OCI-LY7 (cell line): ENCODE results near the gene GALNT7. TPM values are rescaled to one million over a fixed set of nuclear protein-coding genes. Genes with fewer than 3 reads are reported as not detected.

Experiments used
- BruUV-seq: library from RNA; stranded (reverse); fragments of 400-500 nt; replicated peaks from 2 replicates; lab custom pipeline; 2021; lab: Mats Ljungman, UMichigan
- CTCF ChIA-PET: fragments of 300-600 bp; sonication (Branson Sonifier 250); formaldehyde crosslinking; loops from one replicate; lab custom pipeline; 2022; ENCODE audit warnings: antibody characterized with exemption; ENCODE audit not compliant: unreplicated experiment; lab: Charles Lee
- POLR2A ChIA-PET: fragments of 300-600 bp; sonication (Branson Sonifier 250); formaldehyde crosslinking; loops from one replicate; lab custom pipeline; 2022; ENCODE audit warnings: antibody characterized with exemption; lab: Charles Lee
- DNase-seq: peaks from one replicate; pipeline ENCODE4 v3.0.0-alpha.2; 2015; ENCODE audit warnings: low spot score
- H2AFZ ChIP-seq: fragments of 200-600 bp; sonication (generic), shearing (Covaris generic); 2 replicates; pipeline ENCODE4 v1.6.1; 2014; ENCODE audit warnings: mild to moderate bottlenecking, antibody characterized with exemption, low read length, moderate library complexity
- H3K27ac ChIP-seq: fragments of 200-600 bp; sonication (generic); 2 replicates; pipeline ENCODE4 v1.5.1; 2014; ENCODE audit warnings: mixed run types, low read depth, mild to moderate bottlenecking, moderate library complexity, low read length, inconsistent platforms; ENCODE audit not compliant: poor library complexity, severe bottlenecking
- H3K36me3 ChIP-seq: fragments of 200-600 bp; sonication (generic); 2 replicates; pipeline ENCODE4 v1.6.1; 2014; ENCODE audit warnings: mild to moderate bottlenecking, antibody characterized with exemption, low read length, moderate library complexity, mixed read lengths; ENCODE audit not compliant: insufficient read depth
- H3K4me1 ChIP-seq: fragments of 200-600 bp; sonication (generic); 2 replicates; pipeline ENCODE4 v1.5.1; 2014; ENCODE audit warnings: mild to moderate bottlenecking, low read length; ENCODE audit not compliant: insufficient read depth, poor library complexity, severe bottlenecking
- H3K4me2 ChIP-seq: fragments of 200-600 bp; sonication (generic); 2 replicates; pipeline ENCODE4 v1.6.1; 2014; ENCODE audit warnings: mild to moderate bottlenecking, low read length
- H3K4me3 ChIP-seq: fragments of 200-600 bp; sonication (generic); 2 replicates; pipeline ENCODE4 v1.5.1; 2014; ENCODE audit warnings: mild to moderate bottlenecking, low read depth, low read length; ENCODE audit not compliant: poor library complexity, severe bottlenecking
- H3K79me2 ChIP-seq: fragments of 200-600 bp; sonication (generic); 2 replicates; pipeline ENCODE4 v1.6.1; 2016; ENCODE audit warnings: low read depth, mild to moderate bottlenecking, low read length, moderate library complexity, mixed read lengths; ENCODE audit not compliant: insufficient read depth
- H3K9me2 ChIP-seq: fragments of 200-600 bp; sonication (generic); 2 replicates; pipeline ENCODE4 v1.6.1; 2016; ENCODE audit warnings: mild to moderate bottlenecking, low read length, mixed read lengths; ENCODE audit not compliant: insufficient read depth
- H3K9me3 ChIP-seq: fragments of 200-600 bp; sonication (generic); 2 replicates; pipeline ENCODE4 v1.6.1; 2014; ENCODE audit warnings: mild to moderate bottlenecking, mixed run types, low read length, mixed read lengths
- H4K20me1 ChIP-seq: fragments of 200-600 bp; sonication (generic); 2 replicates; pipeline ENCODE4 v1.6.1; 2014; ENCODE audit warnings: mild to moderate bottlenecking, antibody characterized with exemption, low read length, moderate library complexity, mixed read lengths; ENCODE audit not compliant: insufficient read depth
- CTCF ChIP-seq: fragments of 200-600 bp; sonication (generic); conservative IDR thresholded peaks from 2 replicates; pipeline ENCODE4 v1.5.1; 2014; ENCODE audit warnings: mild to moderate bottlenecking, antibody characterized with exemption, low read length, moderate library complexity, mixed read lengths
- EZH2phosphoT487 ChIP-seq: fragments of 200-600 bp; sonication (generic); IDR thresholded peaks from 2 replicates; pipeline ENCODE4 v1.6.1; 2018; ENCODE audit warnings: low read depth, borderline replicate concordance, mild to moderate bottlenecking, mixed run types, antibody characterized with exemption, low read length, moderate library complexity, mixed read lengths
- intact Hi-C: fragments of 100-400 bp; cut with micrococcal nuclease; formaldehyde crosslinking; loops from one replicate; pipeline ENCODE4 v1.10.0; 2022; ENCODE audit not compliant: unreplicated experiment
- total RNA-seq, 2 experiments: library from RNA; depleted of rRNA in 1 of 2; stranded (reverse); fragments of >200 nt in 1 of 2; shearing (Covaris generic) in 1 of 2; gene quantifications; 2 replicates each; pipeline ENCODE4 v1.2.3, GENCODE V29; 2014 to 2022

The GALNT7 gene
- total RNA-seq, 2 experiments from 2014 or later, result 20.3 to 34.4 TPM

GRCh38 chr4:173247321-173247720 lies 78.7 kb downstream of the GALNT7 start:
- DNase-seq, result no peak
- peaks cover 11% of the 10 kb centered on the region; the same call in 1 of the 2 replicates for H3K79me2 ChIP-seq
- TF ChIP-seq CTCF (no peak), EZH2phosphoT487 (no peak)
- intact Hi-C loops, result no loop called here
- POLR2A ChIA-PET, result no interaction called here
- H3K4me1 ChIP-seq, result peaks cover 44% of the 10 kb centered on the region
- H2AFZ ChIP-seq, result no peak overlapping the region
- no peaks in the 10 kb centered on the region for H4K20me1 ChIP-seq
- H3K4me2 ChIP-seq, result peak overlapping the region; percentile 65
- no TSS peak for BruUV-seq
- CTCF ChIA-PET, result no interaction called here
- H3K9me3 ChIP-seq, result no peaks in the 10 kb centered on the region
- H3K4me3 ChIP-seq, result no peak overlapping the region
- H3K9me2 ChIP-seq, result no peaks in the 10 kb centered on the region
- peaks cover 24% of the 10 kb centered on the region for H3K36me3 ChIP-seq
- H3K27ac ChIP-seq, result peak overlapping the region; percentile 15

DNA sequence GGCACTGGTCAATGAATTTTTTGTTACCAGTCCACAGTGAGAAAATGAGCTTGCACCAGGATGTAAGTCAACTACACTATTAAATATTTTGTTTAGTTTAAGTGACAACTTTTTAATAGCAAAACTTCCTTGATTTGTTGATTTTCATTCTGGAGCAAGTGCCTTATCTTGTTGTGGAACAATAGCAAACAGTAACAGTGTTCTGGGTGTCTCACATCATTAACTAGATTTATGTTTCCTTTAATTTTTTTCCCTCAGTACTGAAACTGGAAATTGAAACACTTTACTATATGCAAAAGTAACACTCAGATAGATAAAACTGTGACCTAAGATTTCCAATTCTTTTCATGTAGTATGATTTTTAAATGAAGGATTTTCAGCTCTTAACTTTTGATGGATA lies 80.1 kb downstream of the GALNT7 start:
- Histone ChIP-seq H3K4me2 (no peak overlapping the region), H3K9me2 (no peaks in the 10 kb centered on the region), H3K36me3 (peaks cover 36% of the 10 kb centered on the region), H3K4me3 (no peak overlapping the region), H4K20me1 (no peaks in the 10 kb centered on the region), H3K79me2 (peaks cover 8% of the 10 kb centered on the region; the same call in 1 of the 2 replicates), H3K4me1 (peaks cover 42% of the 10 kb centered on the region), H2AFZ (no peak overlapping the region), H3K9me3 (no peaks in the 10 kb centered on the region), H3K27ac (no peak overlapping the region)
- intact Hi-C loops, result no loop called here
- CTCF ChIA-PET, result no interaction called here
- POLR2A ChIA-PET, result interaction anchor here (0.6 to 0.7 kb wide), 2 partner anchors 67 to 1683 kb away, joined by 3 read pairs; no protein-coding TSS in a partner anchor
- TF ChIP-seq CTCF (no peak), EZH2phosphoT487 (no peak)
- BruUV-seq, result no TSS peak
- DNase-seq, result no peak

GRCh38 chr4:173252024-173252935 lies 83.7 kb downstream of the GALNT7 start:
- Histone ChIP-seq H3K9me2 (no peaks in the 10 kb centered on the region), H3K4me3 (no peak overlapping the region), H3K9me3 (no peaks in the 10 kb centered on the region), H3K4me2 (no peak overlapping the region; the same call in 1 of the 2 replicates), H2AFZ (no peak overlapping the region), H3K36me3 (peaks cover 36% of the 10 kb centered on the region), H3K79me2 (peaks cover 6% of the 10 kb centered on the region; the same call in 1 of the 2 replicates), H3K4me1 (peaks cover 8% of the 10 kb centered on the region), H3K27ac (peak overlapping the region; percentile 4), H4K20me1 (no peaks in the 10 kb centered on the region; the same call in 1 of the 2 replicates)
- intact Hi-C loops, result no loop called here
- peak; percentile 63 for DNase-seq
- POLR2A ChIA-PET, result no interaction called here
- CTCF ChIA-PET, result no interaction called here
- no TSS peak for BruUV-seq
- no peak for TF ChIP-seq CTCF
- TF ChIP-seq EZH2phosphoT487, result no peak
